Uterus (tissue), 4 donors: Measurements from ENCODE around the gene MEX3C. TPM values are rescaled to one million over a fixed set of nuclear protein-coding genes. Genes with fewer than 3 reads are reported as not detected.

Experiments
- DNase-seq, 2 donors: peaks; one replicate each; pipeline ENCODE4 v3.0.0-alpha.2; 2019 to 2020
- H3K27ac ChIP-seq, 2 donors: fragments of 200-600 bp; sonication (generic); 1 replicate in 1 of 2; 2 replicates in 1 of 2; pipeline ENCODE4 v1.5.1; 2016 to 2018
- H3K27me3 ChIP-seq, 2 donors: fragments of 200-600 bp; sonication (generic); one replicate each; pipeline ENCODE4 v1.5.1; 2018 to 2019; ENCODE audit warnings: control low read depth in 1 of 2
- H3K36me3 ChIP-seq, 2 donors: fragments of 200-600 bp; sonication (generic); one replicate each; pipeline ENCODE4 v1.5.1; 2019; ENCODE audit warnings: control low read depth in 1 of 2
- H3K4me1 ChIP-seq, 2 donors: fragments of 200-600 bp; sonication (generic); one replicate each; pipeline ENCODE4 v1.5.1; 2018 to 2019; ENCODE audit warnings: control low read depth in 1 of 2
- H3K4me3 ChIP-seq, 2 donors: fragments of 200-600 bp; sonication (generic); 1 replicate in 1 of 2; 2 replicates in 1 of 2; pipeline ENCODE4 v1.5.1; 2018 to 2019; ENCODE audit warnings: mild to moderate bottlenecking in 1 of 2
- H3K9me3 ChIP-seq, 2 donors: fragments of 200-600 bp; sonication (generic); one replicate each; pipeline ENCODE4 v1.5.1; 2019; ENCODE audit warnings: control low read depth in 1 of 2
- CTCF ChIP-seq, 4 experiments: fragments of 200-600 bp in 2 of 4; fragments of 450-650 bp in 2 of 4; sonication (generic) in 2 of 4; IDR thresholded peaks; one replicate each; pipeline ENCODE4 v1.5.1; 2016 to 2019; ENCODE audit warnings: antibody characterized with exemption in 4 of 4, mild to moderate bottlenecking in 2 of 4, moderate library complexity in 1 of 4
- POLR2A ChIP-seq, 2 donors: fragments of 450-650 bp; IDR thresholded peaks; one replicate each; pipeline ENCODE4 v1.6.1; 2016; ENCODE audit warnings: antibody characterized with exemption in 2 of 2, mild to moderate bottlenecking in 1 of 2, moderate library complexity in 1 of 2
- intact Hi-C: fragments of 100-400 bp; cut with DNase I; formaldehyde crosslinking; loops from one replicate; pipeline ENCODE4 v1.15.1; 2023; ENCODE audit warnings: low total_unique reads
- total RNA-seq, 4 donors: library from RNA; depleted of rRNA in 3 of 4; stranded (reverse); fragments of >200 nt in 3 of 4; gene quantifications; one replicate each; pipeline versions ENCODE4 v1.1.0 to v1.2.4, GENCODE V29; 2014 to 2023
- donor health status: DM: yes; HTN: yes; CAD: no.

The MEX3C gene
- total RNA-seq, 4 donors from 2014 or later = 20.7 to 69.4 (median 40.7) TPM

- intact Hi-C loops = loop anchor here (5.0 kb wide), 1 partner anchor 163 kb away; the partner anchor contains the start of gene SMAD4
- no peaks in the 10 kb centered on the region for H3K27me3 ChIP-seq
- peaks cover 0 to 4% of the 10 kb centered on the region in 2 donors for H3K4me1 ChIP-seq
- TF ChIP-seq POLR2A (IDR thresholded peaks at IDR 0.05) (no peak), CTCF (IDR thresholded peaks at IDR 0.05) (no peak)
- H3K36me3 ChIP-seq = no peaks in the 10 kb centered on the region
- peak overlapping the region; percentile 56 to 65 for H3K4me3 ChIP-seq
- H3K27ac ChIP-seq = peak overlapping the region; percentile 91 to 100
- no peaks in the 10 kb centered on the region for H3K9me3 ChIP-seq
- no peak for DNase-seq
Measured at GRCh38 chr18:51195086-51195450, 2.4 kb downstream of the MEX3C start.

- no peaks in the 10 kb centered on the region for H3K9me3 ChIP-seq
- peak overlapping the region; percentile 91 to 100 for H3K27ac ChIP-seq
- no peak overlapping the region for H3K4me3 ChIP-seq
- DNase-seq = no peak
- peaks cover 0 to 4% of the 10 kb centered on the region in 2 donors for H3K4me1 ChIP-seq
- intact Hi-C loops = loop anchor here (5.0 kb wide), 1 partner anchor 162 kb away; the partner anchor contains the start of gene SMAD4
- TF ChIP-seq CTCF (IDR thresholded peaks at IDR 0.05) (no peak), POLR2A (IDR thresholded peaks at IDR 0.05) (no peak)
- H3K36me3 ChIP-seq = no peaks in the 10 kb centered on the region
- H3K27me3 ChIP-seq = no peaks in the 10 kb centered on the region
Measured at GRCh38 chr18:51194604-51195003, 2.9 kb downstream of the MEX3C start.

GRCh38 chr18:51193621-51194287 is 3.7 kb downstream of the MEX3C start:
- Histone ChIP-seq H3K36me3 (no peaks in the 10 kb centered on the region), H3K27ac (peak overlapping the region; percentile 6 to 91), H3K4me3 (no peak overlapping the region), H3K4me1 (peaks cover 0 to 4% of the 10 kb centered on the region in 2 donors), H3K9me3 (no peaks in the 10 kb centered on the region), H3K27me3 (no peaks in the 10 kb centered on the region)
- no peak for TF ChIP-seq CTCF (IDR thresholded peaks at IDR 0.05)
- TF ChIP-seq POLR2A (IDR thresholded peaks at IDR 0.05) = no peak
- intact Hi-C loops = no loop called here
- DNase-seq = no peak

GRCh38 chr18:51192696-51193095 is 4.8 kb downstream of the MEX3C start:
- Histone ChIP-seq H3K27ac (no peak overlapping the region), H3K4me1 (peaks cover 0 to 4% of the 10 kb centered on the region in 2 donors)

More at GRCh38 chr18:51192696-51193095, 4.8 kb downstream of the MEX3C start:
- intact Hi-C loops = no loop called here
- no peak for DNase-seq
- no peaks in the 10 kb centered on the region for H3K27me3 ChIP-seq
- no peak for TF ChIP-seq CTCF (IDR thresholded peaks at IDR 0.05)
- TF ChIP-seq POLR2A (IDR thresholded peaks at IDR 0.05) = no peak
- no peaks in the 10 kb centered on the region for H3K9me3 ChIP-seq
- H3K4me3 ChIP-seq = no peak overlapping the region
- no peaks in the 10 kb centered on the region for H3K36me3 ChIP-seq
